H1 (cell line): ENCODE data around the gene LRG1.

ENCODE experiments used
- POLR2A ChIP-seq, 2 experiments: IDR thresholded peaks; 1 replicate in 1 of 2; 2 replicates in 1 of 2; pipeline ENCODE4 v1.6.1; 2011; ENCODE audit warnings: low read depth in 2 of 2, low read length in 2 of 2, mild to moderate bottlenecking in 2 of 2; ENCODE audit errors: control extremely low read depth in 1 of 2
- SIX5 ChIP-seq: IDR thresholded peaks from 2 replicates; pipeline ENCODE4 v1.6.1; 2011; ENCODE audit warnings: mild to moderate bottlenecking, low read depth, low read length

- no peak for TF ChIP-seq POLR2A (IDR thresholded peaks at IDR 0.05; ENCODE audit: control extremely low read depth in 1 of 2, low read depth in 2 of 2, low read length in 2 of 2)
- TF ChIP-seq SIX5: no peak
These were observed 10.7 kb upstream of the LRG1 start for GRCh38 chr19:4550479-4551050.
